HG02763 (cell line): ENCODE measurements around the gene TGFB3.

Experiments
- ATAC-seq: cut with Tn5 transposase; IDR thresholded peaks from one replicate; pipeline ENCODE4 v1.9.1; 2021; ENCODE audit warnings: mild to moderate bottlenecking, moderate library complexity; ENCODE audit not compliant: unreplicated experiment

Gene TGFB3

DNA sequence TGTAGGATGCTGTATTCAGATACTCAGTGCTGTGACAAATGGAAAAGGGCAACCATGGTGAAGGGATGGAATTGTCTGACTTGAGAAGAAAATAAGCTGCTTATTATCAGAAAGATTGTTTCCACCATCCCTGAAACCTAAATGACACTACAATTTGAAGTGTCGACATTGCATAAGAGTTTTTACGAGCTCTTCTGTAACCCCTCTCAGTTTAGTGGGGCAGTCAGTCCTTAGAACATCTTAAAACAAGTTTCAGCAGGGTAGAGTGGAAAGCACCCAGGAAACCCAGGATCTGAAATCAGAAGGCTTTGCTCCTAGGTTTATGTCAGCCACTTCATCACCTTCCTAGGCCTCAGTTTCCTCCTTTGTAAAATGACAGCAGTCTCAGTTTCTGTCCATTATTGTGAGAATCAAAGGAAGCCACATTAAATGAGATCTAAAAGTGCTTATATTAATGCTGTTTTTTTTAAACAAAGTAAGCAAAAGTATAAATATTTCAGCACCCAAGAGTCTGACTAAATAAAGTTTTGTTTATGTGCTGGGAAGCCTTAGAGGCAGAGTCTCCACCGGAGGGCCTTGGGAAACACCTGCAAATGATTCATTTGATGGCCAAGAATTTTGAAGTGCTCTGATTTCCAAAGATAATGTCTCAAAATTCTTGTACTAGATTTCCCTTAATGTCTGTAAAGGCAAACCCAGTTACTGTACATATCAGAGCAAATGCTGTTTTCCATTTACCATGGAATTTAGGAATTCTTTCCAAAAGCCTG is 5.6 kb upstream of the TGFB3 start:
- no peak for ATAC-seq

DNA sequence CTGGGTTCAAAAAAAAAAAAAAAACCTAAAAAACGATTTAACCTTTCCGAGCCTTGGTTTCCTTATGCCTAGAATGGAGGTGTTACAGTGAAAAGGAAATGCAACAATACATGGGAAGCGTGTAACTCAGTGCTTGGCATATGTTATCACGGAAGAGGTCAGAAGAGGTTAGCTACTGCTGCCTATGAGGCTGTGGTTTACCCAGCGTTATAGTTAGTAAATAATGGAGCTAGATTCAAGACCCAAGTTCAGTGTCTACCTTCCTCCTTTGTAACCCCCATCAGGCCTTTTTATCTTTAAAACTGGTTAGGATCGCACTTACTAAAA is 4.6 kb upstream of the TGFB3 start:
- no peak for ATAC-seq

DNA sequence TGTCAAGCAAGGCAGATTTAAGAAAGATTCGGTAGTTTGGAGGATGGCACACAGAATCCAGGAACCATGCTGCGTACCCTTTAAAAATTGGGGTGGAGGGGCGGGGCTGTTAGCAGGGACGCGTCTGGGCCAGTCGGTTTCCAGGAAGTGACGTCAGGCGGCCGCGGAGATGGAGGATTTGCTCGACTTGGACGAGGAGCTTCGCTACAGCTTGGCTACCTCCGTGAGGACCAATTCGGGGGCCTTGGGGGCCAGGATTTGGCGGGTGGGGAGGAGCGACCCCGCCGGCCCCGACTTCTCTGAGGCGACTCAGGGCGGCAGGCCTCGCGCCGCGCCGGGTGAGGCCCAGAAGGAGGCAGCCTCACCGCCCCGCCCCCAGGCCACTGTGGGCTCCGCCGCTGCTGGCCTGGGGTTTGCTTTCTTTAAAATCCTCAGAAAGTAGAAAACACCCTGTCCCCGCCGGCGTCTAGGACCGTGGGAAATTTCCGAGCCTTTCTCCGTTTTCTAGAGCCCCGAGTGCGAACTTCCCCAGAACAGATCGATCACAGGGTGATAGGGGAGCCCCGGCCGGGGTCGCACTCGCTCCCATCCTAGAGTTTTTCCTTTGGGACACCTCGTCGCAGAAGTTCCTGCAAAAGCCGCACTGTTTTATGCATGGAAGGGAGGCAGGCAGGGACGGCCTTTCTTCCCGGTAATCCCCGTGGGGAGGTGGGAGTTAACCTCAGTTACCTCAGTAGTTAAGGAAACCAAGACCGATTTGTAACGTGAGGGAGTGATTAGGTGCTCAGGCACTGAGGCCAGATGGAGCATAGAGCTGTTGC is 4.0 kb upstream of the TGFB3 start, which contains the start of gene IFT43:
IFT43 (plus strand) TSS at position 146 of the 821 bp plus-strand sequence; CDS start at position 170, 24 bp downstream.
- peak; percentile 74 for ATAC-seq

DNA sequence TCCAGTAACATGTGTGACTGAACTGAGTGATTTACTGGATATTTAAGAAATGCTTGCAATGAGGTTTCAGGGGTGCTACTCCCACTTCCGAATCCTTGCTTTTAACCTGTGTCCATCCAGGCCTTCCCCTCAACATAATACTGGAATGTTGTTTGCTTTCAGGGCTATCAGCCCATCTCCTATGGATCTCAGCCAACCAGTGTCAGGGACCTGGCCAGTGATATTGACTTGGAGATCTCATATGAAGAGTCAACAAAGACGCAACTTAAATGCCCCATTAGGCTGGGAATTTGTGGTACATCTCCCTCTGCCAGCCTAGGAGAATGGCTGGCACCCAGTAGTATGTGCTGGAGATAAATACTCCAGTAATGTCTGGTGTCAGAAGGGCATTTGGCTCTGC is 2.9 kb upstream of the TGFB3 start:
- no peak for ATAC-seq

DNA sequence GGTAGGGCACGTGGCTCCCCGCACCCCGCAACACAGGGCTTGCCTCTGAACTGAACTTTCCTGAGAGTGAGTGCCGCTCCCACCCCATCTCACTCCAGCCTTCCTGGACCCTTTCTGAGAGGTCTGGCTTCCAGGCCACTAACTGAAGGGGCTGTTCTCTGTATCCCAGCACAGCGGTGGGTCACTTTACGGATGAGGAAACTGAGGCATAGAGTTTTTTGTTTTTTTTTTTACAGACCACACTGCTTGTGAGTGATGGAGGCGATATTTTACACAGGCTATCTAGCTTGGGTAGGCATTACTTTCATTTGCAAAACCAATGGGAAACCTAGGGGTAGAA is 1.2 kb upstream of the TGFB3 start:
- no peak for ATAC-seq

DNA sequence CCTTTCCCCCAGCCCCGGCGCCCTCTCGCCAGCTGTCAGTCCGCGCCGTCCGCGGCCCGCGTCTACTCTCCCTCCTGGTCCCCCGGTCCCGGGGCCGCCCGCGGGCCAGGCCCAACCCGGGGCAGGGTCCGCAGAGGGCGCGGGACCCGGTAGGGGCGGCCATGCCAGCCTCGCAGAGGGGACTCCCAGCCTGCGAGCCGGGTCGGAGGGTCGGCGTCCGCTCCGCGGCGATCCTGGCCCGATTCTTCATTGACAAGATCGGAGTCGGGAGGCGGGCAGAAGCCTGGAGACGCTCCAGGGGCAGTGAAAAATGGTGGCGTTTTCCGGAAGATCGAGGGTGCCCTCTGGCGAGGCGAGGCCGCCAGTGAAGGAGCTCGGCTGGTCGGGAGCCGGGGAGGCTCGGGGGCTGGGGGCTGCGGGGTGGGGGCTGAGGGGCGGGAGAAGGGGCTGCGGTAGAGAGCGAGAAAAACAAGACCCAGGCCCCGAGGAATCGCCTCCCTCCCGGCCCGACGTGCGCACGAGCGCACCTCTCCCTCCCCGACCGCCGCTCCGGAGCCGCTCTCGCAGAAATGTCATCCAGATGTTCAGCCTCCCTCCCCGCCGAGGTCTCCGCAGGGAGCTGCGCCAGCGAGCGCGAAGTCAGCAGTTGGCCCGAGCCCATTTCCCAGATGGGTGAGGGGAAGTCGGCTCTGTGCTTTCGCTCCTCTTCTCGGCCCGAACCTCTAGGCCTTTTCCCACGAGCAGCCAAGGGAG is 647 bp upstream of the TGFB3 start:
- no peak for ATAC-seq

DNA sequence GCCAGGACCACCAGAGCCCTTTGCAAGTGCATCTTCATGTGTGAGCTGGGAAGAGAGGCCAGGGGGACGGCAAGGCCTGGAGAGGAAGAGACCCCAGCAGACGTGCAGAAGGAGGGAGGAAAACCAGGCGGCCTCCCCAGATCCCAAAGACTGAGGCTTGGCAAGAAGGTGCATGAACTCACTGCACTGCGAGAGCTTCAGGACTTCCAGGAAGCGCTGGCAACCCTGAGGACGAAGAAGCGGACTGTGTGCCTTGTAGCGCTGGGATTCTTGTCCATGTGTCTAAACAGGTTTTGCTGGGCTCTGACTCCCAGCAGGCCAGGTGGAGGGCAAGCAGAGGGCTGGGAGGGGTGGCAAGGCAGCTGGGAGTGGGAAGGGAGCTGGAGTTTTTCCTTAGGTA is 939 bp downstream of the TGFB3 start:
- no peak for ATAC-seq

DNA sequence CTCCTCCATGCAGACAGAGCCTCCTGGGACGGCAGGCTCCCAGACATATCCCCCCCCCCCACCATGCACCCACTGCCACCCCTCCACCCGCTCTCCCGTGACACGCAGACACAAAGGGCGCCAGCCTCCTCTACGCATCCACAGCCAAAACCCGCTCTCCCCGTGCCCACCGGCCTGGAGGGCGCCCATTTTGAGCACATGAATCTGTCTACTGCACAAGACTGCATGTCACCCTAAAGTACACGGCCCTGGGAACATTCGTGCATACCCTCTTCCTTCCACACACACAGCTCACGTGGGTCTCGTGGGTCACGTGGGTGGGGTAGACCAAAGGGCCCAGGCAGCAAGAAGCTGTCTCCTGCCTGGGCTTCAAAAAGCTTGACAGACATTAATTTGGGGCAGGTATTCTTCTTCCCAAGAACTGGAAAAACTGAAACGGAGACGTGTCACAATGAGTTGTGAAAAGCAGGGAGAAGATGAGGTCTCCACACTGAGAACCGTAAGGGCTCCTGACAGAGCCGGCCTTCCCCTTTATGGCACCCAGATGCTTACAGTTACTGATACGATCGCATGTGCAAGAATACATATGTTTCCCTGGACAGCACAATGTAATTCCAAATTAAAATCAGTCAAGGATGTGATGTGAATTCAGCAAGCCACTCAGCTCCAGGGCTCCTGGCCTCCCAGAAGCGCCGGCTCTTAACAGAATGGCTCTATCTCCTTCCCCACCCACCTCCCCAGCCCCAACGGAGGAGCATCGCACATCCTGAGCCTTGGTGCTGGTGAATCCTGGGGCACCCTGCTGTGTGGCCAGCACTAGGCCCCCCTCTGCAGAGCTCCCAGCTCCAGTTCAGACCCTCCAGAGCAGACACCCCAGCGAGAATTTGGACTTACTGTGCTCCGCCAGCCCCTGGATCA is 1.9 kb downstream of the TGFB3 start:
- ATAC-seq: no peak

DNA sequence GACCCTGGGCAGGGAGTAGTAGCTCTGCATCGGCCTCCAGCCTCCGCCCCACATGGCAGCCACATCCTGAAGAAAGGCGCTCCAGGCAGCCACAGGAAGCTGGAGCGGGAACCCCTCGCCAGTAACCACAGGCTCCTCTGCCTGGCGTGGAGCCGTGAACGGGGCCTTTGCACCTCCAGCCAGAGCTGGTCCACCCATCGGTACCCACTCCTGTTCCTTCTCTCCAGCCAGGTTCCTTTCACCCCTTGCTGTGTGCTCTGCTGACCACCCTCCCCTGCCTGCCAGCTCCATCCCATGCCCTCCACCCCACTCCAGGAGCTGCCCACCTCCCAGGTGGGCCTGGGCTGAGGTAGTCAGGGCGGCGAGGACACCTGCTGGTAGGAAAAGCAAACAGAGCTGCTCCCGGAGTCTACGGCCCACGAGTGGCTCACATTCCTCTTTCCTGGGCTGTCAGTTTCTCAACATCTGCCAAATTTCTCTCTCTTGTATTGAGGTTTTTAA is 2.7 kb downstream of the TGFB3 start:
- no peak for ATAC-seq

DNA sequence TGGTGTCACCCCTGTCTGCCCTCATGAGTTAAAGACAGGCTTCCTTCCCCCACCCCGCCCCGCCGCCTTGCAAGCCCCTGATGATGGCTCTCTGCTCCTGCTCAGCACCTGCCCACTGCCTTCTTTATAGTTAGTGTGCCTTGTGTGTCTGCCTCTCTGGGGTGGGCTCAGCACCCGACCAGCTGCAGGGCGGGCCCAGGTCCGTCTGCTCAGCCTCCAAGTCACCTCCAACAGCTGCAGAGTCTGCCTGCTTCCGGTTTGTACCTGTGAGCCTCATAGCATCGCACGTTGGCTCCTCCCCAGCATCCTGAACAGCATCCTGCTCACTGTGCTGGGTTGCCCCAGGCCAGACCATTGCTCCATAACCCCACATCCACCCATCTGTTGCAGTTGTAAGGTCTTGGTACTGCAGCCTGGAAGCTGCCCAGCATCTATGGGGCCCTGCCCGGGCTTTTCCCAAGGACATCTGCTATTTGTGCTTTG is 3.5 kb downstream of the TGFB3 start:
- ATAC-seq: no peak

DNA sequence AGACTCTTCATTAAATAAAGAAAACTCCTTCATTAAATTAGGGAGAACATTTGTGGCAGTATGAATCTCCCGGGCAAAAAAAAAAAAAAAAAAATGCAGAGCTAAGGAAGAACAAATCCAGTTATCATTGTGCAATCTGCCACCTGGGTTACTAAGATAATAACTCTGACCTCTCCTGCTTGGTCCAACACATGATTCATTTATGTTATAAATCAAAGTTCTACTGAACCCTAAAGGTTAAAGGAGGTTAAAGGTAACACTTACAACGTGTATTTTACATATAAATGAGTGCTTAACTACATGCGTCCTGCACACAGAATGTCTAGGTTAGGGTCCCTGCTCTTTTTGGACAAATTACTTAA is 4.2 kb downstream of the TGFB3 start:
- no peak for ATAC-seq

DNA sequence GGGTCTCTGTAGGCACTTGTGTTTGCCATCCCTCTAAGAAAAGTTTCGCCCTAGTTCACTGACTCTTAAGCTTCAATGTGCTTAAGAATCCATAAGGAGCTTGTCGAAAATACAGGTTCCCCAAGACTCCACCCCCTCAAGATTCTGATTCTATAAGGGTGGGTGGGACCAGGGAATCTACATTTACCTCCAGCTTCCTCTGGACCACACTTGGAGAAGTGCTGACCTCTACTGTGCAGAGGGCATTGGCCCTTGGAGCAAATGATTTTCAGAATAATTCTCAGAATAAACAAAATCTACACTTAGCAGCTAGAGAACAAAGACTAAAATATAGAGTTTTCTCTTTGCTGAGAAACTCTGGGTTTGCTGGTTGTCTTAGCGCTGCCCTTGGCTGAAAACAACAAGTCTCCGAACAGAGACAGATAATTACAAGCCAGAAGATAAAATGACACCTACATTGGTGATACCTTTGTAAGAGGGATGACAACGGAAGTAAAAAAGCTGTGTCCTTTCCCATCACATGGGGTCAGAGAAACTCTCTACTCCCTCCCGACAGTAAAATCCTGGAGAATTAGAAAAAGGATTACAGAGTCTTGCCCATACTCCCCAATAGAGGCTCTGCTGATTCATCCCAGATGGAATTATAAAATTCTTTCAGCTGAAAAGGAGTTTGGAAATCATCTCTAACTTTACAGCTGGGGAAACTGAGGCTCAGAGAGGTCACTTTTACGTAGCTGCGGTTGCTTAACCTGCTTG is 4.8 kb downstream of the TGFB3 start:
- no peak for ATAC-seq

DNA sequence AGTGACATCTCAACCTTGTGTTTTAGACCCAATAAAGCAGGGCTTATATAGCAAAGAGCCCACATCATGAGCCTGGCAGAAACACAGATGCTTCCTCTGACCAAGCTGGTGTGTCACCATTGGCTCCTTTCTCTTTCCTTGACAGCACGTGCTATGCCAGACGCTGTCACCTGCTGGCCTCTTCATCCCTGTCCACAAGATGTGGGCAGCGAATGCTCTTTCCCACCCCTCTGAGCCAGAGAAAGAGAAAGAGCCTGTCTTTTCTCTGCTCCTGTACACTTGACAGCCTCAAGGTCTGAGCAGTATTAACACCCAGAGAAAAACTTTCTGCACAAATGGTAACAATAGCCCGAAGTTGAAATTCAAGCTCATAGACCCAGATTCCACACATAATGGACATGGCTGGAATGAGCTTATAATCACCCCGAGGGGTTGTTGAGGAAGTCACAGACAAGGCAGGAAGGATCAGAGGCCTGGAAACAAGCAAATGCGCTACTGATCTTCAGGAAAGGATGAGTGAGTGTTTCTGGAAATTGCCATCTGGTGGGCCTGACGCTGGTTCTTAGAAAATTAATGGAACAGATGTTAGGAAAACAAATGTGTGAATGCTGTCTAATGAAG is 8.9 kb downstream of the TGFB3 start:
- no peak for ATAC-seq

DNA sequence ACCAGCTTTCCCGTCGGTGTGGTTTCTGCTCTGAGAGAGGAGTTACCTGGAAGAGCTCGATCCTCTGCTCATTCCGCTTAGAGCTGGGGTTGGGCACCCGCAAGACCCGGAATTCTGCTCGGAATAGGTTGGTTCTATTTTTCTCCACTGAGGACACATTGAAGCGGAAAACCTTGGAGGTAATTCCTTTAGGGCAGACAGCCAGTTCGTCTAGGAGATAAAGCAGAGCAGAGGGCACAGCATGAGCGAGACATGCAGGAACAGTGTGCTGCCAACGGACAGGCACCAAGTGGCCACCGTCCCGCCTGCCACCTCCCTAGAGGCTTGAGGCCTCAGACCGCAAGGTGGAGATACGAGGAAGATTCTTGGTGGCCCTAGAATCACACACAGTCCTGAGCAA is 10.3 kb downstream of the TGFB3 start:
- no peak for ATAC-seq

DNA sequence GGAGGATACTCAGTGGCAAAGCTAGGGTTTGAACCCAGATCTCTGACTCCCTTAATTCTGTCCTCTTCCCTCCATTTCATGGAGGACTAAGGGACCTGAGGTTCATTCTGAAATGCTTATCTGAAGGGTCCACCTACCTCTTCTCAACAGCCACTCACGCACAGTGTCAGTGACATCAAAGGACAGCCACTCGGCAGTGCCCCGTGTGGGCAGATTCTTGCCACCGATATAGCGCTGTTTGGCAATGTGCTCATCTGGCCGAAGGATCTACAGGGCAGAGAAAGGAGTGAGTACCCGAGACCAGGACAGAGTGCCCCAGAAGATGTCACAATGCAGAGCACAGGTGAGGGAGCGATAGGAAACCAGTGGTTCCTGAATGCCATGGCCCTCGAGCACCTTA is 10.8 kb downstream of the TGFB3 start:
- no peak for ATAC-seq

DNA sequence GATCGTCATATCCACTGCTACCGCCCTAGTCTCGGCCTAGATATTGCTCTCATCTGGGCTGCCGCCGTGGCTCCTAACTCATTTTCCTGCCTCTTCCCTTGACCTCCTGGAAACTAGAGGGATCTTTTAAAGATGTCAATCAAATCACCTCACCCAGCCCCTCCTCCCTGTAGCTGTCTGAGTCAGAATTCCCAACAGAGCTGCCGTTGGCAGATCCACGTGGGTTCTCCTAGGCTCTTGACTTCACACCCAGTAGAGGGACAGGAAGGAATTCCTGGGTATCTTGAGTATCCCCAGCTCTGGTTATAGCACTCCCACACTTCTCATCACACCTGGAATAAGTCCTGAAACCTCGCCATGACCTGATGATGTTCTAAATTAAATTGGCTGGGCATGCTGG is 11.9 kb downstream of the TGFB3 start:
- ATAC-seq: no peak

DNA sequence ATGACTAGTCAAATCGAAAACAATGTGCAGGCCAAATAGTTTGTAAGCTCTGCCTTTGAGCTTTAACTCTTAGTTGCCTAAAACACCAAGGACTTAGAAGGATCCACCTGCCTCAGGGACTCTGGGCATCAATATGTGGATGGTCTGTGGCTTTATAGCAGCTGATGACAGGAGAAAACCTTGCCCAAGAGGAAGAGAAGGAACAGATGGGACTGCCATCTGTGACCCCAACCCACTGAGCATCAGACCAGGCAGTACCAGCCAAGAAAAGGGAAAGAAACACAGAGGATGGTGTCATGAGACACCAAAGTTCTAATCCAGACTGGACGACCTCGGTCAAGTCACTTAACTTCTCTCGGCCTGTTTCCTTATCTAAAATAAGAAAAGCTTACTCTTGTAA is 12.7 kb downstream of the TGFB3 start:
- no peak for ATAC-seq

DNA sequence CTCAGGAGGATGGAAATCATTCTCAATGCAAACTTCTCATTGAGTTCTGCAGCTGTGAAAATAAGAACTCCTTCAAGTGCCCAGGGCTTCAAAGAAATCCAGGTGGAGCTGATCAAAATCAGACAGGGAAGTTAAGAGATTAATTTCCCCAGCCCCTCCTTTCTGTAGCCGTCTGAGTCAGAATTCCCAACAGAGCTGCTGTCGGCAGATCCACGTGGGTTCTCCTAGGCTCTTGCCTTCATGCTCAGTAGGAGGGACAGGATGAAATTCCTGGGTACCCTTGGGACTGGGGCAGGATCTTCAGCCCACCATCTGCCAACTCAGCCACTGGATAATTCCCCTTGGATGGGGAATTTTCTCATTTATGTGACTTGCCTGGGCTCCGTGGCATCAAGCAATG is 13.3 kb downstream of the TGFB3 start:
- ATAC-seq: no peak

DNA sequence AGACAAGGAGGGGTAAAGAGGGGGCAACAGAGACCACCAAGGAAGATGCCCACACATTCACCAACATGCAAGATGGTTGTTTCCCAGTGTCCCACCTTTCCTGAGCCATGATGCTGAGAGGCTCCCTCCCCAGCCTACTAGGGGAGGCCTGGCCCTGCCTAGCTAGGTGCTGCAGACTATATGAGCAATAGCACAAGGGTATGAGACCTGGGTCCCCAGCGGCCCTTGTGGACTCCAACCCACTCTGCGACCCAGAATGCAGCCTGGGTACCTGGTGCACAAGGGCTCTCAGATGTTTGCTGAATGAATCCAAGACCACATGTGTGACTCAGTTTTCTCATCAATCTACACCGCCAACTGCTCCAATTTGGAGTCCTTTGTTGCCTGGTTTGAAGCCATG is 13.9 kb downstream of the TGFB3 start:
- ATAC-seq: no peak
